T-helper 1 cell treated with Interleukin-12 subunit alpha and Interleukin-12 subunit beta and Interleukin-4 antibody, amounts not matched to agents 30 ng/mL and 1 ng/mL, for 36 hours (primary cell): Measurements from ENCODE around the gene SLC2A2. TPM values are rescaled to one million over a fixed set of nuclear protein-coding genes. Genes with fewer than 3 reads are reported as not detected.

ENCODE experiments used
- intact Hi-C: fragments of 100-400 bp; cut with micrococcal nuclease; formaldehyde crosslinking; loops from one replicate; pipeline ENCODE4 v1.15.1; 2024
- total RNA-seq: library from RNA; stranded (reverse); gene quantifications from 2 replicates; pipeline ENCODE4 v1.2.3, GENCODE V29; 2022

Gene SLC2A2
- total RNA-seq, 1 donor from 2014 or later: not detected

DNA sequence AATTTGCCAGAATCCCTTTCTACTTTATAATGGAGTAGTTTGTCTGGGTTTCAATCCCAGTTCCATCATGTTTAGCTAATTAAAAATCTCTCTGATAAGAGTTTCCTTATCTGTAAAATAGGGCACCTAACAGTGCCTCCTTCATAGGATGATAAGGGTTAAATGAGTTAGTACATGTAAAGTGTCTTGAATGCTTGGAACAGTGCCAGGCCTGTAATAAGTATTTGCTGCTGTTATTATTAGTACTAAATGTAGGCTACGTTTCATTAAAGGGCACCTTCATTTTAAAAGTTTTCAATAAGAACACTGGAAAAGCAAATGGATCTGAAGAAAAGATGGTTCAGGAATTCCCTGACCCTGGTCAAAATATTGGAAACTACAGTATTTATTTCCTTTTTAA lies 11.8 kb upstream of the SLC2A2 start:
- intact Hi-C loops: no loop called here

- intact Hi-C loops: no loop called here
Observed at GRCh38 chr3:171028779-171029232, 2.3 kb upstream of the SLC2A2 start.

DNA sequence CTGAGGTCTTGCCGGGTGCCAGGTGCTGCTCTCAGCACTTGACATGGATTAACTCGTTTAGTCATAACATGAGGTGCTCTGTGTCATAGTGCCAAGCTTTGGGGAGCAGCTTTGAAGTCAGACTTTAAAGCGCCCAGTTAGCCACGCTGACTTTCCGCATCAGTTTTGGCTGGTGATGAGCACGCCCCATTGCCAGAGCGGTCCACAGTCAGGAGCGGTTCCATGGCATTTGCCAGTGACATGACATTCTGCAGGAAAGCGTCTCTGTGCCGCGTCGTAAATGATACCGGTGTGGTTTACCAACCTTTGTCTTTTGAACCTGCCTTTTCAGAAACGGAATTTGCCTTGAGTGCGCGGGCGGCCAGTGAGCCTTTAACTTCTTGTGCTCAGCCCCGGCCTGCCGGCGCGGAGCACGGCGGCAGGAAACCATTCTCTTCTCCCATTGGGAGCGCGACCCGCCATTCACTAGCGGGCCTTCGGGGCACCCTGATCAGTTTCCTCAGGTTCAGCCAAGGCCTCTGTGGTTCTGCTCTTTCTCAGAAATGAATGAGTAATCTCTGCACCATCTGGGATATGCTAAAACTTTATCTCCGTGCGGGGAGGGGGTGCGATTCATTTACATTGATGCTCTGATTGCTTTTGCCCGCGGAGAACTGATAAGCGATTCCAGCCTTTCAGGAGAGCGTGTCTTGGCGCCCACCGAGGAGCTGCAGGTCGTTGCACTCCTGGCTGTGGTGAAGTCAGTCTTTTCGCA lies 1.7 kb upstream of the SLC2A2 start:
- intact Hi-C loops: no loop called here

DNA sequence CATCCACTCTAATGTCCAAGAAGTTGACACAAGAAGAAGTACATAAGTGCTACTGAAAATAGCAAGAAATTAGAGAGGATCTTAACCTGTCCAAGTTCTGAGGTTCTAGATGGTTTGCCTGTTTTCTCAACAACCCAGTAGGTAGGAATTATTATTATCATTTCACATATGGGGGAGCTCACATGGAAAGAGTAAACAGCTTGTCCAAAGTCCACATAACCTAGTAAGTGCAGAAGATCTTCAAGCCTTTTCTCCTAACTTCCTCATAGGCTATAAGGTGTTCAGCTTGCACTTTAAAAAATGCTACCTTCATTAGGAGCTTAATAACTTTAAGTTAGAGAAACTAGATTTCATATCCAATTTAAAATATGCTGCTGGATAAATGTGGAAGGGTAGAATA lies 3.0 kb downstream of the SLC2A2 start:
- intact Hi-C loops: no loop called here

DNA sequence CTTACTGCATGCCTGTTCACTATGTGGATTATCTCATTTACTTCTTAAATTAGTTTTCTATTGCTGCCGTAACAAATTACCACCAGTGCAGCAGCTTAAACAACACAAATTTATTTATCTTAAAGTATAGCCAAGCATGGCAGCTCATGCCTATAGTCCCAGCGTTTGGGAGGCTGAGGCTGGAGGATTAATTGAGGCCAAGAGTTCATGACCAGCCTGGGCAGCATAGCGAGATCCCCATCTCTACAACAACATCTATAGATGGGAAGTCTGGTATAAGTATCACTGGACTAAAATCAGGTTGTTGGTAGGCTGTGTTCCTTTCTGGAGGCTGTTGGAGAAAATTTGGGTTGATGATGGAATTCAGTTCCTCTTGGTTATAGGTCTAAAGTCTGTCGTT lies 5.1 kb downstream of the SLC2A2 start:
- intact Hi-C loops: no loop called here

DNA sequence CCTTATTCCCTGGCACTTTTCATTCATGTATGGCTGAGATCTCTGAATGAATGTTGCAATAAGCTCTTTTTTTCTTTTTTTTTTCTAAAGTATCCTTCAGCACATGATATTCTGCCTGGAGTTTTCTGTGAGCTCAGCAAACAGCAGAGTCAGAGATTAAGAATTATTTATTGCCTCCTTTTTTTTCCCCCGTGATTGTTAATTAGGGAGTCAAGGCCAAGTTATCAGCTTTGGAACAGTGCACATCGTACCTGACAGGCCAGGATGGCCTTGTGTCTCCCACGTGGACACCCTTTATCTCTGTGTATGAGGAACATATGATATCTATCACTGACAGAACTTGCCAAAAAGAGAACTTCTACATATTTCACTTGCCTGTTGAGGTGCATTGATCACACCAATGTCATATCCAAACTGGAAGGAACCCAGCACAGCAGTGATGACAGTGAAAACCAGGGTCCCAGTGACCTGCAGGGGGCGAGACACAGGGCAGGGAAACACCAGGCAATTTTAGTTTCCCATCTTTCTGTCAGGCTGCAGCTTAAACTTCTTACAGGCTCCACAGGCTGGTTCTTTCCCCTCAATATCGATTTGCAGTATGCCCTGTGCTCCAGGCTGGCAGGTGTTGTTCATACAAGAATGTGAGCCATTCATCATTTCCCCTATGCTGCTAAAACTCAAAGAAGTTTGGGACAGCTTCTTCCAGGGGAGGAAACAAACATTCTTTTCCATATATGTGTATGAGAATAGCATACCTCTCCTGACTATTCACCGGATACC lies 8.2 kb downstream of the SLC2A2 start:
- intact Hi-C loops: no loop called here

GRCh38 chr3:171013822-171014748 lies 12.4 kb downstream of the SLC2A2 start:
- intact Hi-C loops: no loop called here

DNA sequence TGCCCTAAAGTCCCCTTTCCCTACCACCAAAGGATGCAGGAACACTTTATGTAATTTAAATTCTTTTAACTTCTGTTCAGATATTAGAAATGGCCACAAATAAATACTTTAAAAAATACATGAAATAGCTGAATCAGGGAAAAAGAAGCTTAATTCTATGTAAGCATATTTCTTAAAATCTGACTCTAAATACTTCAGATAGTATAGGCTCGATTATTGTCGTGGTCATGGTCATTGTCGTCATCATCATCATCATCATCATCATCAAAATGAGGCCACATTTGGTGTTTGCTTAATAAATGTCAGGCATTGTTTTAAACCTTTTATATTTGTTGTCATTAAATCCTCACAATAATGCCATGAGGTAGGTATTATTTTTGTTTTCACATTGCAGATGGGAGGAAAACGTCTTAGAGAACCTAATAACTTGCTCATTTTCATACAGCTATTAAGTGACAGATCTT lies 14.6 kb downstream of the SLC2A2 start:
- intact Hi-C loops: no loop called here

DNA sequence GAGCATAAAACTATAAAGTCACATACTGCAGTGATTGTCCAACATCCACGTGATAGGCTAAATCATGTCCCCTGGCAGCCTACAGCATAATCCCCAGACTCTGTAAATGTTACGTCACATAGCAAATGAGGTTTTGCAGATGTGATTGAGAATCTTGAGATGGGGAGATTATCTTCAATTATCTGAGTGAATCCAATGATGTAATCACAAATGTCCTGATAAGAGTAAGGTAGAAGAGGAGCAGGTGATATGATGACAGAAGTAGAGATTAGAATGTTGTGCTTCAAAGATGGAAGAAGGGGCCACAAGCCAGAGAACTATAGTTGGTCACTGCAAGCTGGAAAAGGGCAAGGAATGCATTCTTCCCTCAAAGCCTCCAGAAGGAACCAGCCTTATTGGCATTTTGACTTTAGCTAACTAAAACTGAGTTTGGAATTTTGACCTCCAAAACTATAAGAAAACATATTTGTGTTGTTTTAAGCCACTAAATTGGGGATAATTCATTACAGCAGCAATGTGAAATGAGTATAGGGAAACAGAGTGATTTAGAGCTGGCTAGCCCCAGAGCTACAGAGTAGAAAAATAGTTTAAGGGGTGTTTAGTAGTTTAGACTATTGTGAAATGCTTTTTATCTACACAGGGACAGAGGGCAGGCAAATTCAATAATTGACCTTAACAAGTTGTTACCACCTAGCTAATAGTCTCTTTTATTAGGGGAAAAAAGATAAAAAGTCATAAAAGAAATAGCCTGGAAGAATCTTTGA lies 15.2 kb downstream of the SLC2A2 start:
- intact Hi-C loops: no loop called here

GRCh38 chr3:171007316-171007715 lies 19.2 kb downstream of the SLC2A2 start:
- intact Hi-C loops: no loop called here

DNA sequence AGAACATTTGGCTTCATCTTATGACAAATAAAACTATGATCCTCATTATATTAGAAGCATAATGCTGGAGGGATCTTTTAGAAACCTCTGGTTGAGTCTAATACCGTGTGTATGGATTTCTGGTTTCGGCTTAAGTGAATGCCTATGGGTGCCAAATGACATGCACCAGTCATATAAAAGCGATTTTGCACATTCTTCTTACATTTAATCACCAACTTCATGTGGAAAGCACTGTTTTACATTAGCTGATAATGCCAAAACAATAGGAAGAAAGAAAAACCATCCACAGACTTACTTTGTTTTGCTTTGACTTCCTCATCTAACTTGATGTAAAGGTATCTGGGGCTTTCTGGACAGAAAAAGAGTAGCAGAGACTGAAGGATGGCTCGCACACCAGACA lies 20.9 kb downstream of the SLC2A2 start:
- intact Hi-C loops: no loop called here

GRCh38 chr3:171001957-171002694 lies 24.4 kb downstream of the SLC2A2 start:
- intact Hi-C loops: no loop called here

GRCh38 chr3:171001250-171001893 lies 25.1 kb downstream of the SLC2A2 start:
- intact Hi-C loops: no loop called here

DNA sequence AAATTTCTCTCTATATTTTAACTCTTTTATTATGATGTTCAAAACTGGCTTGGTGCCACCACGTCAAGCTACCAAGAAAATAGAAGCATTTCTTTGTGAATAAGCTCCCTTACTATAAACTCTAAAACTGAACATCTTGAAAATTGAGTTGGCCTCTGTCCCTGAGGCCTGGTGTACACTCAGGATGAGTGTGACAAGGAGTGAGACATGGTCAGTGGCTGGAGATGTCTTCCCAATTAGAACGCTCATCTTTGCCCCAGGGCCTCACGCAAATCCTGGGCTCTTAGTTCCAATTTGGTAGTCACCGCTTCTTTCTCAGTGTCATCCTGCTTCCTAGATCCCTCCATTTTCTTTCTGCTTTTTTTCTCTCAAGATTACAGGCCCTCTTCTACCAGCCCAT lies 26.2 kb downstream of the SLC2A2 start:
- intact Hi-C loops: no loop called here

DNA sequence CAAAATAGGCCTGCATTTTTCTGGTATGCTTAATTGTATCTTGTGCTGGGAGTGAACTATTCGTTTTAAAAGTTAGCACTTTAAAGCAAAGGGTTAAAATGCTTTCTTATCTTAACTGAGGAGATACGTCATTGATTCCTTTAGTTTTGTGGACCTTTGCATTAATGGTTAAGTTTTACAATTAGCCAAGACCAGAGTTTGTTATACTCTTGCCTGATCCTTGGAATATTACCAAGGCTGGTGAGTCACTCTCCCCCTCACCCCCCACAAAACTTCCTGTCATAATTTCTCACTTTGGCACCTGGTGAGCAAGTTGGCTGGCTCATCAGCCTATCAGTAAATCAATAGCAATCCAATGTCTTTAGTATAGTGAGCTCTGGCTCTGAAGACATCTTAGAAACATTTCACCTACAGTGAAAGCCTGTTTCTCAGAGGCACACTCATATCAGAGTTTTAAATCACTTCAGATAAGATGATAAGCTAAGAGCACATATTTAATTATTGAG lies 26.7 kb downstream of the SLC2A2 start:
- intact Hi-C loops: no loop called here

DNA sequence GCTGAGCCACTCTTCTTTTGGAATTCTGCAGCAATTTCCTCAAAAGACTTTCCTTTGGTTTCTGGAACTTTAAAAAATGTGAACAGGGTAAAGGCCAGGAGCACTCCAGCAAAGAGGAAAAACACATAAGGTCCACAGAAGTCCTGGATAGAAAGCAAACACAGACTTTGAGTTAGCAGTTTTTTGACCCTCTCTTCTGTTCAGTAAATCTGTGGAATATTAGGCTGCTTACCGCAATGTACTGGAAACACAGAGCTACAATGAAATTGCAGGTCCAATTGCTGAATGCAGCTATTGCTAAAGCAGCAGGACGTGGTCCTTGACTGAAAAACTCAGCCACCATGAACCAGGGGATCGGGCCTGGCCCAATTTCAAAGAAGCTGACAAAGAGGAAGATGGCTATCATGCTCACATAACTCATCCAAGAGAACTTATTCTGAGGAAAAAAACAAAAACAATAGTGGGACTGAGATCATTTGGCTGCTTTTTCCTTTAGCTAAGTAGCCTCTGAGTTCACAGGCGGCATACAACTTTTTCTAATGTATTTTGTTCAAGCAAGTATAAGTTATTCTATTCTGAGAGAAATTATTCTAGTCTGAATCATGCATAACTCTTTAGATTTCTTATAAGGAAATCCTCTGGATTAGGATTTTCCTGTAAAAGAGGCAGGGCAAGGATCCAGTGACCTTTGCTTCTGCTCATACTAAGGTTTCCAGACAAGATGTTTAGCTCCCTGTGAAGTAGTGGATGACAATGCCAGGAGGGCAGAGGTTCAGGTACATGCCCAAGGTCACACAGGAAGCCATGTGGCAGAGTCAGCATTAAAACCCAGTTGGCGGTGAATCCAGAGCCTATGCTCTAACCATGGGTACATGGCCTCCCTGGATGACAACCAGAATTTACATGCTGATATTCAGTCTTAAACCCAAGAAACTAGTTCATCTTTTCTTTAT lies 28.3 kb downstream of the SLC2A2 start:
- intact Hi-C loops: no loop called here

DNA sequence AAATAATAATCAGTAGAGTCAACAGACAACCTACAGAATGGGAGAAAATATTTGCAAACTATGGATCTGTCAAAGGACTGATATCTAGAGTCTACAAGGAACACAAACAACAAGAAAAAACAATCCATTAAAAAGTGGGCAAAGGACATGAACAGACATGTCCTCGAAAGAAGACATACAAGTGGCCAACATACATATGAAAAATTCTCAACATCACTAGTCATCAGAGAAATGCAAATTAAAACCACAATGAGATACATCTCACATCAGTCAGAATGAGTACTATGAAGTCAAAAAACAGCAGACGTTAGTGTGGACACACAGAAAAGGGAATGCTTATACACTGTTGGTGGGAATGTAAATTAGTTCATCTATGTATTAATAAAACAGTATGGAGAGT lies 33.7 kb downstream of the SLC2A2 start:
- intact Hi-C loops: no loop called here

- intact Hi-C loops: no loop called here
Observed at GRCh38 chr3:170991664-170992063, 34.9 kb downstream of the SLC2A2 start.
